SHP77 treated with DMSO at 0.1 percent for 48 hours (cell line): Measurements from ENCODE around the gene KRTAP1-4.
"Not testable (repeated sequence)": the region's sequence is repeated elsewhere in the genome, so short reads cannot be mapped to it uniquely, and the experiment has no call there.

Experiments used
- DNase-seq: peaks from one replicate; lab custom pipeline; 2025; lab: John Stamatoyannopoulos, UW

The KRTAP1-4 gene

DNA sequence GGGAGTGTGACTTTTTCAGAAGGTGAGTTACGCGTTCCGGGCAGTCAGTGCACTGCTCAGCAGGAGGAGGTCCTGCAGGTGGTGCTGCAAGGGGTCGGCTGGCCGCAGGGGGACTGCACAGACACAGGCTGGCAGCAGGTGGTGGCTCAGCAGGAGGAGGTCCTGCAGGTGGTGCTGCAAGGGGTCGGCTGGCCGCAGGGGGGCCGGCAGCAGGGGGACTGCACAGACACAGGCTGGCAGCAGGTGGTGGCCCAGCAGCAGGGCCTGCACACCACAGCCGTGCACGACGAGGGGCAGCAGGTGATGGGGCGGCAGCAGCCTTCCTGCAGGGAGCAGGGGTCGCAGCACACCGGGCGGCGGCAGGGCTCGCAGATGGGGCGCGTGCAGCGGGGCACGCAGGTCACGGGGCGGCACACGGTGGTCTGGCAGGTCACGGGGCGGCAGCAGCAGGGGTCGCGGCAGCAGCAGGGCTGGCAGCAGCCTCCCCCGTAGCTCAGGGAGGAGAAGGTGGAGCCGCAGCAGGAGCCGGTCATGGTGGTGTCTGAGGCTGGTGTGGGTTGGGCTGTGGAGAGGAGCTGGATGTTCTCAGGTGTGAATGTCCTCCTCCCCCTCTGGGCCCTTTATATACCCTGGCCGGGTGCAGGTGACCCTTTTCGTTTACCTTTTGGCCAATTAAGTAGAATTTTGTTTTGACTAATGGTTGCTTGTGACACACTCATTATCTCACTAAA, 16.9 kb upstream of the KRTAP1-4 start, which contains the start of gene KRTAP2-1:
TSS of gene KRTAP2-1 (minus strand) at position 582 of the 731 bp plus-strand sequence. CDS start at position 533, 49 bp downstream.
- DNase-seq = not testable (repeated sequence)

DNA sequence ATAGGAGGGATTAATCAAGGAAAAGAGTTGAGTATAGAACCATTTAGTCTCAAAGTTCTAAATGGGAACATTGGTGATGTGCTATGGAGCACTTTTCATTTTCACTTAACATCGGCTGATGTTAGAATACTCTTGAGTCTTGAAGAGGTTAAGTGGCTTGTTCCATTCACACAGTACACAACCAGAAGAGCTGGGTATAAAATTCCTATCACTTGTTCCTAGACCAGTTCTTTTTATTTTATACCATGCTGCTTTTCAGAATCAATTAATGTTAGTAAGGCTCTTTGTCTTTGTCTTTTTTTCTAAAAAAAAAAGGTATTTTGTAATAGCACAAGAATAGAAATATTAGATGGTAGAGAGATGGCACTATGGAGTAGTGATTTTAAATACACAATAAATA, 13.0 kb upstream of the KRTAP1-4 start:
- DNase-seq = no peak

DNA sequence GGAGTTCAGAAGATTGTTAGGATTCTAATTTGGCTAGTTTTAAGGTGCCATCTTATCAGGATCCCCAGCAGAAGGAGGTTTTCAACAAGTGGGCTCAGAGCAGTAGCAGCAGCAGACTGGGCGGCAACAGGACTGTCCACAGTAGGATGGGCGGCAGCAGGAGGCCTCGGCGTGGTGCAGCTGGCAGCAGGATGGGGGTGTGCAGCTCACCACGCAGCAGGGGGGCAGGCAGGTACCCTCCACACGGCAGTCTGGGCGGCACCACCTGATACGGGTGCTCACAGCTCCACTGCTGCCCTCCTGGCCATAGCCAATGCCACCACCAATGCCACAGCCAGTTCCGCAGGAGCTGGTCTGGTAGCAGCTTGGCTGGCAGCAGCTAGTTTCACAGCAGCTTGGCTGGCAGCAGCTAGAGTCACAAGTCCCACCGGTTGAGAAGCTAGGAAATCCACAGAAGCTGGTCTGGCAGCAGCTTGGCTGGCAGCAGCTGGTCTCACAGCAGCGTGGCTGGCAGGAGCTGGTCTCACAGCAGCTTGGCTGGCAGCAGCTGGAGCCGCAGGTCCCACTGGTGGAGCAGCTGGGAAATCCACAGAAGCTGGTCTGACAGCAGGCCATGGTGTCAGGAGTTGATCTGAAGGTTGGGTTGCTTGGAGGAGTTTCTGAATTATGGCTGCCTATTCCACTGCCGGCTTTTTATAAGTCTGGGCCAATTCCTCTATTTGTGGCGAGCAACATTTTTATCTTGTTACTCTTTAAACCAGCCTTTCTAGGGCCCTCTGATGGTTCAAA, 11.0 kb upstream of the KRTAP1-4 start, which contains the start of gene KRTAP1-1:
TSS of gene KRTAP1-1 (minus strand) at position 668 of the 789 bp plus-strand sequence. CDS start at position 615, 53 bp downstream.
- not testable (repeated sequence) for DNase-seq

DNA sequence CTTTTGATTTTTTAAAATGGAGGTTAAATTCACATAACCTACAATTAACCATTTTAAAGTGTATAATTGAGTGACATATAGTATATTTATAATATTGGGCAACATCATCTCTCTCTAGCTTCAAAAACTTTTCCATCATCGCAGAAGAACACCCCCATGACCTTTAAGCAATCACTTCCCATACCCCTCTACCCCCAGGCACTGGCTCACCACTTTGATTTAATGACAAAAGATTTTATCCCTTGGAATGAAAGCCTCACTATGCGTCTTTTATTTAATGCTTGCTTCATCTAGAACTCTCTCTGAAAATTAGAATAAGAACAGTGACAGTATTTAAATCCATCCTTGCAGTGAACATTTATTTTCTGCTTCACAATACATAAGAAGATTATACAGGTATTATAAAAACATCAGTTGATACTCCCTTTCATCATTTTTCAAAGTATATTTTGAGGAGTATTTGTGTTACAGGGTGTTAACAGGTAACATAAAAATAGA, 7.9 kb upstream of the KRTAP1-4 start:
- no peak for DNase-seq

DNA sequence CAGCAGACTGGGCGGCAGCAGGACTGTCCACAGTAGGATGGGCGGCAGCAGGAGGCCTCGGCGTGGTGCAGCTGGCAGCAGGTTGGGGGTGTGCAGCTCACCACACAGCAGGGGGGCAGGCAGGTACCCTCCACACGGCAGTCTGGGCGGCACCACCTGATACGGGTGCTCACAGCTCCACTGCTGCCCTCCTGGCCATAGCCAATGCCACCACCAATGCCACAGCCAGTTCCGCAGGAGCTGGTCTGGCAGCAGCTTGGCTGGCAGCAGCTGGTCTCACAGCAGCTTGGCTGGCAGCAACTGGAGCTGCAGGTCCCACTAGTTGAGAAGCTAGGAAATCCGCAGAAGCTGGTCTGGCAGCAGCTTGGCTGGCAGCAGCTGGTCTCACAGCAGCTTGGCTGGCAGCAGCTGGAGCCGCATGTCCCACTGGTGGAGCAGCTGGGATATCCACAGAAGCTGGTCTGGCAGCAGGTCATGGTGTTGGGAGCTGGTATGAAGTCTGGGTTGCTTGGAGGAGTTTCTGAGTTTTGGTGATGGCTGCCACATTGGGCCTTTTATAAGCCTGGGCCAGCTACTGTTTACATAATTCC, 4.4 kb upstream of the KRTAP1-4 start, which contains the start of gene KRTAP1-3:
TSS of gene KRTAP1-3 (minus strand) at position 529 of the 590 bp plus-strand sequence. CDS start at position 476, 53 bp downstream.
- DNase-seq = not testable (repeated sequence)

DNA sequence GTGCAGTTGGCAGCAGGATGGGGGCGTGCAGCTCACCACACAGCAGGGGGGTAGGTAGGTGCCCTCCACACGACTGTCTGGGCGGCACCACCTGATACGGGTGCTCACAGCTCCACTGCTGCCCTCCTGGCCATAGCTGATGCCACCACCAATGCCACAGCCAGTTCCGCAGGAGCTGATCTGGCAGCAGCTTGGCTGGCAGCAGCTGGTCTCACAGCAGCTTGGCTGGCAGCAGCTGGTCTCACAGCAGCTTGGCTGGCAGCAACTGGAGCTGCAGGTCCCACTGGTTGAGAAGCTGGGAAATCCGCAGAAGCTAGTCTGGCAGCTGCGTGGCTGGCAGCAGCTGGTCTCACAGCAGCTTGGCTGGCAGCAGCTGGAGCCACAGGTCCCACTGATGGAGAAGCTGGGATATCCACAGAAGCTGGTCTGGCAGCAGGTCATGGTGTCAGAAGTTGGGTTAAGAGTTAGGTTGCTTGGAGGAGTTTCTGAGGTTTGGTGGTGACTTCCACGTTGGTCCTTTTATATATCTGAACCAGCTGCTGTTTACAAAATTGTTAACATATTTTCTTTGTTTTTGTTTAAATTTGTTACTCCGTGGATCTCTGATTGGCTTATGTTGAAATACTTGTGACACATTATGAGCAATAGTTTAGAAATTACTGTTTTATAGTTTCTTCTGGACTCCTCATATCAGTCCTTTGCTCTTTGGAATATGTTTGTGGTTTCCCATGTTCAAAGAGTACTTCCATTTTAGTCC, 3.1 kb downstream of the KRTAP1-4 start, which contains the start of gene KRTAP1-5:
TSS of gene KRTAP1-5 (minus strand) at position 494 of the 757 bp plus-strand sequence. CDS start at position 441, 53 bp downstream.
- DNase-seq = no peak

DNA sequence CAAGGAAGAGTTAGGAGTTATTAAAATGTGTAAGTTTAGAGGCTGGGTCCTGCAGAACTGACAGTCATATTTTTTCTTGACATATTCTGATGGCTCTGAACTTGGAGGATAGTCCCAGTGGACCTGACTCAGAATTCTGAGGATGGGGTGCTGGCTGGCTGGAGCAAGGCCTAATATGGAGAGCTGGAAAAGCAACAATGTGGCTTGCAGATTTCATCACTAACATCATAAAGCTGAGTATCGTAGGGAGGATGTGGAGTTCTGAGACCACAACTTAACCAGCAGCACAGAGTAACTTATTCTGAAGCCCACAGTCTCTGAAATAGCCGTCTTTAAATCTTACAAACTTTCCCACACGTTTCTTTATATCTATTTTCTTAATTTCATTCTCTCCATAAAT, 5.3 kb downstream of the KRTAP1-4 start:
- DNase-seq = no peak

DNA sequence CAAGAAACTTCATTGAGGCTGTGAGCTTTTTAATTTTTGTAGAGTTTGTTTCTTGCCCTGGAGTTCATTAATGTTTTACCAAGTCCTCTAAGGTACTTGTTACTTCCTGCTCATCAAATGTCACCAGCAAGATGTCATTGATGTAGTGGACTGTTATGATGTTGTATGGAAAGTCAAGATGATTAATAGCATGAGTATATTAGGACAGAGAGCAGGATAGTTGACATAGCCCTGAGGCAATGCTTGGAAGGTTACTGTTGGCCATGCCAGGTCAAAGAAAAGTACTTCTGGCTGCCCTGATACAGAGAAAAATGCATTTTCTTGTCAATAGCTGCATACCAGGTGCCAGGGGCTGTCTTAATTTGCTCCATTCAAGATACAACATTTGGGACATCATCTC, 9.7 kb downstream of the KRTAP1-4 start:
- no peak for DNase-seq

DNA sequence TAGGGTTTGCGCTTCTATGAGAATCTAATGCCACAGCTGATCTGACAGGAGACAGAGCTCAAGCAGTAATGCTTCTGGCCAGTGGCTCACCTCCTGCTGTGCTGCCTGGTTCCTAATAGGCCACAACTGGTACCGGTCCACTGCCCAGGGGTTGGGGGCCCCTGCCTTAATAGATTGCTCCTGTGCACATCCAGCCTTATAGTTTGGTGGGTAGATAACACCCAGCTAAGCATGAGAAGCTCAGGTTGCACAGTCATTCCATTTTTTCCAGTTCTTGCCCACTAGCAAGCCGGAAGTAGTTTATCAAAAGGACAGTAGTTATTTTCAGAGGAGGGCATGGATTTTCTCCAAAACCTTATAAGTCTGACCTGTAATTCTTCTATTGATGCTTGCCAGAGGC, 10.6 kb downstream of the KRTAP1-4 start:
- DNase-seq = no peak

GRCh38 chr17:41018541-41018940, 11.5 kb downstream of the KRTAP1-4 start:
- DNase-seq = no peak

- DNase-seq = no peak
These were observed 13.3 kb downstream of the KRTAP1-4 start for GRCh38 chr17:41016578-41017215.

GRCh38 chr17:41015454-41015853, 14.5 kb downstream of the KRTAP1-4 start:
- DNase-seq = no peak

DNA sequence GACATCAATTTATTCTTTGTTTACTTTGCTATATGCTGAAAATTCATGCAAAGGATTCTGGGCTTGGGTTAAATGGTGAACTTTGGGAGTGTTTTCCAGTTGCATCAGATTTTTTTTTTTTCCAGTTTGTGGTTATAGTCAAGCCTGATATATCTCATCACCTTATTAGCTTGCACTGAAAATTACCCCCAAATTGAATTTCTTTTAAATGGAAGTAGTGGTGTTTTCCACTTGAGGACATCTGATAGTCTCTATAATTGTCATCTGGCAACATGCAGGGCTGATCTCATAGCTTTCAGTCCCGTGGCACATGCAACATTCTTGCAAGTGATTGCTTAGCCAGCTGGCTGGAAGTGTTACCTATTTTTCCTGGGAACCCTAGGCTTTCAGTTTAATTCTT, 16.4 kb downstream of the KRTAP1-4 start:
- no peak for DNase-seq

GRCh38 chr17:41013181-41013580, 16.8 kb downstream of the KRTAP1-4 start:
- no peak for DNase-seq

GRCh38 chr17:41012326-41013120, 17.5 kb downstream of the KRTAP1-4 start:
- DNase-seq = no peak

DNA sequence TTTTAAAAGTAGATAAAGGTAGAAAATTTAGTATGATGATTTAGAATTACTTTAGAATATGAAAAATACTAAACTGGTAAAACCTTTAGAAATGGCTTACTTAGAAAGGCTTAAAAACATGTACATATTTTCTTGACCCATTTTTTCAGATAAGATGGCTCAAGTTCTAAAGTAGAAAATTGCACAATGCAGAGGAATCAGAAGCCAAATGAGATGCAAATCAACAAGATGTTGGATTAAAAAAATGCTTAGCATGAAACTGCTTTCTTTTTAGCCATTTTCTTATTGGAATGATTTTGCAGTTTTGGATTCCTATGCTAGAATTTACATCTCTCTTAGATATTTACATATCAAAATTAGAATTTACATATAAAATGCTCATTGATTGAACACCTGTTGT, 19.6 kb downstream of the KRTAP1-4 start:
- DNase-seq = no peak

GRCh38 chr17:41009936-41010335, 20.1 kb downstream of the KRTAP1-4 start:
- no peak for DNase-seq

- no peak for DNase-seq
These were observed 20.7 kb downstream of the KRTAP1-4 start for GRCh38 chr17:41009301-41009760.

- DNase-seq = peak; percentile 16
These were observed 21.2 kb downstream of the KRTAP1-4 start, which contains the start of gene KRTAP3-1 for GRCh38 chr17:41008811-41009210. KRTAP3-1 (minus strand) TSS chr17:41009128; CDS start chr17:41009074, 54 bp downstream.

DNA sequence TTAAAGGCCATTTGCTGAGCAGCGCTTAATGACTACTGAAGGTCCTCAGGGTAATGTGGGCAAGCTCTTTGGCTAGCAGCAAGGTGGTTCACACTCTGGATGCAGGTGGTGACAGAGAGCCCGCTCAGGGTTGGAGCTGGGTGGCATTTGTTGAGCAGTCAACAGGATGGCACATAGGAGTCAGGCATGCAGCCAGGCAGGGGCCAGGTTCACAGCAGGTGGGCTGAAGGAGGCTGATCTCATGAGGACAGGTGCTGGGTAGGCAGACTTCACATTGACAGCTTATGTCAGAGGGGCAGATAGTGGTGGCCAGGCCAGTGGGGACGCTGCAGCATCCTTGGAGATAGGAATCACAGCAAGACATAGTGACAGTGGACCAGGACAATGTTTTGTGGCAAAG, 25.6 kb downstream of the KRTAP1-4 start:
- DNase-seq = peak; percentile 5
